Gastrocnemius medialis (tissue), 4 donors: ENCODE measurements around the gene SESN2. TPM values are rescaled to one million over a fixed set of nuclear protein-coding genes. Genes with fewer than 3 reads are reported as not detected.
A peak's percentile ranks its signal among the peaks of the same experiment; 100 is the strongest.

ENCODE experiments used
- ATAC-seq, 2 donors: fragments of 150-250 bp; one replicate each; pipeline ENCODE4 v1.9.1; 2016
- DNase-seq, 2 donors: peaks; one replicate each; pipeline ENCODE4 v3.0.0-alpha.2; 2019
- H3K27ac ChIP-seq, 4 donors: fragments of 200-600 bp; sonication (generic); 1 replicate in 1 of 4; 2 replicates in 3 of 4; pipeline ENCODE4 v1.5.1; 2016 to 2018; ENCODE audit warnings: mild to moderate bottlenecking in 2 of 4, moderate library complexity in 1 of 4
- H3K27me3 ChIP-seq, 3 donors: fragments of 200-600 bp; sonication (generic) in 2 of 3; 1 replicate in 1 of 3; 2 replicates in 2 of 3; pipeline versions ENCODE4 v1.5.1 to v1.6.0; 2016 to 2019; ENCODE audit warnings: mild to moderate bottlenecking in 1 of 3, moderate library complexity in 1 of 3
- H3K36me3 ChIP-seq, 2 donors: fragments of 200-600 bp; sonication (generic) in 1 of 2; one replicate each; pipeline ENCODE4 v1.5.1; 2017 to 2018
- H3K4me1 ChIP-seq, 2 donors: fragments of 200-600 bp; sonication (generic) in 1 of 2; one replicate each; pipeline ENCODE4 v1.5.1; 2016 to 2017; ENCODE audit warnings: mild to moderate bottlenecking in 2 of 2
- H3K4me3 ChIP-seq, 4 donors: fragments of 200-600 bp; sonication (generic) in 3 of 4; 1 replicate in 1 of 4; 2 replicates in 3 of 4; pipeline ENCODE4 v1.5.1; 2016 to 2019; ENCODE audit warnings: mild to moderate bottlenecking in 2 of 4
- H3K9me3 ChIP-seq, 3 donors: fragments of 200-600 bp; sonication (generic) in 2 of 3; 1 replicate in 1 of 3; 2 replicates in 2 of 3; pipeline ENCODE4 v1.5.1; 2016 to 2019
- POLR2A ChIP-seq, 2 donors: fragments of 450-650 bp; IDR thresholded peaks; one replicate each; pipeline ENCODE4 v1.6.1; 2017; ENCODE audit warnings: antibody characterized with exemption in 2 of 2, mild to moderate bottlenecking in 2 of 2, moderate library complexity in 2 of 2
- in situ Hi-C, 4 donors: fragments of 200-750 bp; cut with MboI; loops; one replicate each; pipeline versions ENCODE4 v1.15.0 to v1.8.0; 2017; ENCODE audit warnings: low sequenced_read_pairs in 4 of 4
- intact Hi-C: fragments of 100-400 bp; cut with DNase I; formaldehyde crosslinking; loops from one replicate; pipeline ENCODE4 v1.15.1; 2023; ENCODE audit warnings: low total_unique reads
- total RNA-seq, 4 donors: library from RNA; depleted of rRNA; stranded (reverse); fragments of >200 nt; gene quantifications; one replicate each; pipeline versions ENCODE4 v1.1.0 to v1.2.3, GENCODE V29; 2016
- TF ChIP-seq, protein P1 (sequence below), 5 experiments: fragments of 450-650 bp in 3 of 5; fragments of 200-600 bp in 2 of 5; sonication (generic) in 2 of 5; IDR thresholded peaks in 4 of 5; conservative IDR thresholded peaks in 1 of 5; 1 replicate in 4 of 5; 2 replicates in 1 of 5; pipeline ENCODE4 v1.5.1; 2016 to 2019; ENCODE audit warnings: antibody characterized with exemption in 5 of 5, mild to moderate bottlenecking in 3 of 5, moderate library complexity in 3 of 5

Gene SESN2
- total RNA-seq, 4 donors from 2014 or later: 5.6 to 18.9 (median 12.4) TPM

GRCh38 chr1:28248273-28249012, 10.9 kb upstream of the SESN2 start:
- H3K36me3 ChIP-seq: no peaks in the 10 kb centered on the region
- peak overlapping the region; percentile 94 to 99 (median 95) for H3K27ac ChIP-seq
- peaks cover 39 to 40% of the 10 kb centered on the region in 2 donors for H3K4me1 ChIP-seq
- peak overlapping the region; percentile 28 to 40 (median 38) for H3K4me3 ChIP-seq
- peak; percentile 18 to 26 for ATAC-seq
- intact Hi-C loops: loop anchor here (1.0 to 5.0 kb wide), 5 partner anchors 81 to 399 kb away; partner anchors contain the start of genes MED18, PHACTR4, RCC1 and RNU11
- no peak for TF ChIP-seq POLR2A (IDR thresholded peaks at IDR 0.05)
- TF ChIP-seq, protein P1, sequence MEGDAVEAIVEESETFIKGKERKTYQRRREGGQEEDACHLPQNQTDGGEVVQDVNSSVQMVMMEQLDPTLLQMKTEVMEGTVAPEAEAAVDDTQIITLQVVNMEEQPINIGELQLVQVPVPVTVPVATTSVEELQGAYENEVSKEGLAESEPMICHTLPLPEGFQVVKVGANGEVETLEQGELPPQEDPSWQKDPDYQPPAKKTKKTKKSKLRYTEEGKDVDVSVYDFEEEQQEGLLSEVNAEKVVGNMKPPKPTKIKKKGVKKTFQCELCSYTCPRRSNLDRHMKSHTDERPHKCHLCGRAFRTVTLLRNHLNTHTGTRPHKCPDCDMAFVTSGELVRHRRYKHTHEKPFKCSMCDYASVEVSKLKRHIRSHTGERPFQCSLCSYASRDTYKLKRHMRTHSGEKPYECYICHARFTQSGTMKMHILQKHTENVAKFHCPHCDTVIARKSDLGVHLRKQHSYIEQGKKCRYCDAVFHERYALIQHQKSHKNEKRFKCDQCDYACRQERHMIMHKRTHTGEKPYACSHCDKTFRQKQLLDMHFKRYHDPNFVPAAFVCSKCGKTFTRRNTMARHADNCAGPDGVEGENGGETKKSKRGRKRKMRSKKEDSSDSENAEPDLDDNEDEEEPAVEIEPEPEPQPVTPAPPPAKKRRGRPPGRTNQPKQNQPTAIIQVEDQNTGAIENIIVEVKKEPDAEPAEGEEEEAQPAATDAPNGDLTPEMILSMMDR (IDR thresholded peaks at IDR 0.05 in 4 of 5, conservative IDR thresholded peaks at IDR 0.05 in 1 of 5): peak; percentile 86 to 96 (median 91)
- DNase-seq: peak; percentile 59 to 77
- H3K27me3 ChIP-seq: no peaks in the 10 kb centered on the region
- H3K9me3 ChIP-seq: no peaks in the 10 kb centered on the region
- in situ Hi-C loops: loop anchor here in 2 of 4 donors (5.0 to 10.0 kb wide), 2 partner anchors 79 to 256 kb away; partner anchors contain the start of genes RCC1 (in 2 of the 2) and MED18 (in 1 of the 2)

DNA sequence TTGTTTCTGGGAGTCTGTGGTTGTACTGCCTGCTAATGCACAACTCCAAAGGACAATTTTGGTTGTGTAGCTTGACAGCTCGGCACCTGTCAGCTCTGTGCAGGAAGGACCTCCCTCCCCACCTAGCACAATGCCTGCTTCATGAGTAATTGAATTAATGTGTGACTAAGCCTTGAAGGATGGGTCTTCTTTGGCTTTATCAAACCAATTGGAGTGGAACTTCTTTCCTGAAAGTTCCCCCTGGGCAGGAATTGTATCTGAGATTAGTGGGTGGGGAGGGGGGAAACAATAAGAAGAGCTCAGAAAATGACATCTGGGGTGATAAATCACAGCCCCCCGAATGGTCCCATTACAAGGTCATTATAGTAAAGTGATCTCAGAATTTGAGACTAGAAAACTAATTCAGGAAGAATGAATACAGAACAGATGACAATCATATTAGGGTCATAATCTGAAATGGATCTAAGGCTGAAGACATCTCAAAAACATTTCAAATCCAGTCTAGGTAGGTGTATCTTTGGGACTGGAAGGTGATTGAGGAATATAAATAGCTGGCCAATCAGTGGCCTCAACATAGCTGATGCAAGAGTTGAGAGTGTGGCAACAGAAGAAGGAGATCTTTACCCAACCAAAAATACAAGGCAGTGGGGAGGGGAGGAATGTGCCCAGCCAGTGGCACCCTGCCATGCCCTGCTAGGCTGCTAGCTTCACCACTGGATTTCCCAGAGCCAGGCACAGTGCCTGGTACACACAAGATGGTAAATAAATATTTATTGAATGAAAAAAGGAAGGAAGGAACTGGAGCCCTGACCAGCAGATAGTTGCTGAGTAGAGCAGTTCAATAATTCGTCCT, 10.1 kb upstream of the SESN2 start:
- Histone ChIP-seq H3K27me3 (no peaks in the 10 kb centered on the region), H3K36me3 (no peaks in the 10 kb centered on the region), H3K27ac (peak overlapping the region; percentile 94 to 99 (median 95)), H3K4me1 (peaks cover 32 to 34% of the 10 kb centered on the region in 2 donors), H3K9me3 (no peaks in the 10 kb centered on the region), H3K4me3 (peak overlapping the region; percentile 28 to 40 (median 38))
- DNase-seq (peak; percentile 65 to 86), ATAC-seq (peak; percentile 49 to 72)
- intact Hi-C loops: loop anchor here (2.0 to 5.0 kb wide), 4 partner anchors 120 to 398 kb away; partner anchors contain the start of genes PHACTR4, RCC1 and RNU11
- in situ Hi-C loops: loop anchor here in 2 of 4 donors (5.0 to 10.0 kb wide), 2 partner anchors 78 to 256 kb away; partner anchors contain the start of genes RCC1 (in 2 of the 2) and MED18 (in 1 of the 2)
- TF ChIP-seq POLR2A (IDR thresholded peaks at IDR 0.05): peak in 1 of 2 donors; percentile 6
- TF ChIP-seq, protein P1 (IDR thresholded peaks at IDR 0.05 in 4 of 5, conservative IDR thresholded peaks at IDR 0.05 in 1 of 5): no peak

GRCh38 chr1:28249866-28250295, 9.4 kb upstream of the SESN2 start:
- TF ChIP-seq, protein P1 (IDR thresholded peaks at IDR 0.05 in 4 of 5, conservative IDR thresholded peaks at IDR 0.05 in 1 of 5): no peak
- TF ChIP-seq POLR2A (IDR thresholded peaks at IDR 0.05): no peak

DNA sequence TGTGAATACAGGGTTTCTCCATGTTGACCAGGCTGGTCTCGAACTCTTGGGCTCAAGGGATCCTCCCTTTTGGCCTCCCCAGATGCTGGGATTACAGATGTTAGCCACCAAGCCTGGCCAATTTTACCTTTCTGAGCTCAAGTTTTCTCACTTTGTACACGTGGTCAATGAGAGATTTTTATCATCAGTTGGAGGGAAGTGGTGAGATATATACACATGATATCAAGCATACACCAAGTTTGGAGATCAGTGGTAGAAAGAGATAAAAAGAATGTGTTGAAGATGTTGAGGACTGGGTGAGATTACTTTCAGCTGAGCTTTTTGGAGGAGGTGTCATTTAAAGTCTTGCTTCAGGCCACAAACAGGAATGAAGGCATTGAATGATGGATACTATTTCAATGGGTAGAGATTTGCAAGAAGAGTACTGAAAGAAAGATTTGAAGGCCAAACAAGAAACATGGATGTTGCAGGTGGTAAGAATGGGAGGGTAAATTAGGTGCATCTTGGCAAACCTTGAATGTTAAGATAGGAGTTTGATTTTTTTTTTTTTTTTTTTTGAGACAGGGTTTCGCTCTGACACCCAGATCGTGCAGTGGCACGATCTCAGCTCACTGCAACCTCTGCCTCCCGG, 3.0 kb upstream of the SESN2 start:
- intact Hi-C loops (loop anchor here (10.0 kb wide), 1 partner anchor 628 kb away; no protein-coding TSS in a partner anchor), in situ Hi-C loops (no loop called here)
- H3K27me3 ChIP-seq: no peaks in the 10 kb centered on the region
- H3K9me3 ChIP-seq: no peaks in the 10 kb centered on the region
- no peaks in the 10 kb centered on the region for H3K36me3 ChIP-seq
- H3K4me3 ChIP-seq: no peak overlapping the region
- TF ChIP-seq, protein P1 (IDR thresholded peaks at IDR 0.05 in 4 of 5, conservative IDR thresholded peaks at IDR 0.05 in 1 of 5): no peak
- no peak for TF ChIP-seq POLR2A (IDR thresholded peaks at IDR 0.05)
- ATAC-seq (no peak), DNase-seq (no peak)
- H3K4me1 ChIP-seq: peaks cover 15 to 21% of the 10 kb centered on the region in 2 donors
- H3K27ac ChIP-seq: no peak overlapping the region

More at GRCh38 chr1:28249866-28250295, 9.4 kb upstream of the SESN2 start:
- Histone ChIP-seq H3K27ac (peak overlapping the region; percentile 94 to 99 (median 95)), H3K9me3 (no peaks in the 10 kb centered on the region), H3K4me3 (no peak overlapping the region), H3K36me3 (no peaks in the 10 kb centered on the region), H3K27me3 (no peaks in the 10 kb centered on the region), H3K4me1 (peaks cover 28% of the 10 kb centered on the region in 2 donors)
- ATAC-seq (no peak), DNase-seq (no peak)
- in situ Hi-C loops (loop anchor here in 2 of 4 donors (5.0 to 10.0 kb wide), 2 partner anchors 77 to 255 kb away; partner anchors contain the start of genes RCC1 (in 2 of the 2) and MED18 (in 1 of the 2)), intact Hi-C loops (loop anchor here (2.0 to 10.0 kb wide), 5 partner anchors 119 to 635 kb away; partner anchors contain the start of genes PHACTR4, RCC1 and RNU11)
